Bronchial epithelial cell (primary cell): ENCODE results near the gene ITM2C. TPM values are rescaled to one million over a fixed set of nuclear protein-coding genes. Genes with fewer than 3 reads are reported as not detected.

ENCODE experiments used
- DNase-seq: peaks from one replicate; pipeline ENCODE4 v3.0.0-alpha.2; 2010; ENCODE audit warnings: low read depth
- FAIRE-seq: peaks from 2 replicates; lab custom pipeline; 2011; peaks lifted over from hg19 to GRCh38; lab: Jason Lieb, UNC
- H3K27me3 ChIP-seq: 2 replicates; pipeline ENCODE4 v1.5.1; 2011; ENCODE audit warnings: low read length; ENCODE audit not compliant: control insufficient read depth, insufficient read depth
- H3K36me3 ChIP-seq: 2 replicates; pipeline ENCODE4 v1.5.1; 2011; ENCODE audit warnings: low read length; ENCODE audit not compliant: control insufficient read depth, insufficient read depth
- H3K4me3 ChIP-seq: 2 replicates; pipeline ENCODE4 v1.5.1; 2011; ENCODE audit warnings: mild to moderate bottlenecking, low read depth, low read length, control low read depth
- CTCF ChIP-seq: IDR thresholded peaks from 2 replicates; pipeline ENCODE4 v1.5.1; 2011; ENCODE audit warnings: mild to moderate bottlenecking, moderate library complexity, low read length, control low read depth, inconsistent platforms; ENCODE audit not compliant: insufficient read depth, severe bottlenecking
- total RNA-seq: library from RNA; depleted of rRNA; stranded (reverse); fragments of >200 nt; gene quantifications from 2 replicates; pipeline ENCODE4 v1.2.1, GENCODE V29; 2014

ITM2C gene
- total RNA-seq, 1 donor from 2014 or later: 20.3 TPM

- no peak for TF ChIP-seq CTCF
- no peaks in the 10 kb centered on the region for H3K36me3 ChIP-seq
- no peak for FAIRE-seq
- H3K4me3 ChIP-seq: no peak overlapping the region
- H3K27me3 ChIP-seq: peaks cover 3% of the 10 kb centered on the region
- no peak for DNase-seq
Observed at GRCh38 chr2:230843132-230843531, 21.6 kb upstream of the ITM2C start.

- no peak overlapping the region for H3K4me3 ChIP-seq
- no peak for FAIRE-seq
- TF ChIP-seq CTCF: no peak
Observed at GRCh38 chr2:230846360-230846759, 18.4 kb upstream of the ITM2C start.

GRCh38 chr2:230847883-230848388 lies 16.8 kb upstream of the ITM2C start:
- H3K4me3 ChIP-seq: peak overlapping the region; percentile 8
- TF ChIP-seq CTCF: peak; percentile 92
- peaks cover 3% of the 10 kb centered on the region for H3K27me3 ChIP-seq
- DNase-seq (peak; percentile 60), FAIRE-seq (no peak)
- H3K36me3 ChIP-seq: no peaks in the 10 kb centered on the region

More at GRCh38 chr2:230846360-230846759, 18.4 kb upstream of the ITM2C start:
- Histone ChIP-seq H3K36me3 (no peaks in the 10 kb centered on the region), H3K27me3 (peaks cover 3% of the 10 kb centered on the region)
- no peak for DNase-seq

- FAIRE-seq (no peak), DNase-seq (no peak)
- Histone ChIP-seq H3K36me3 (no peaks in the 10 kb centered on the region), H3K27me3 (no peaks in the 10 kb centered on the region), H3K4me3 (no peak overlapping the region)
- TF ChIP-seq CTCF: peak; percentile 82
Observed at GRCh38 chr2:230849633-230850357, 14.9 kb upstream of the ITM2C start.

GRCh38 chr2:230850358-230850658 lies 14.4 kb upstream of the ITM2C start:
- H3K36me3 ChIP-seq: no peaks in the 10 kb centered on the region
- DNase-seq (no peak), FAIRE-seq (no peak)
- H3K4me3 ChIP-seq: no peak overlapping the region
- H3K27me3 ChIP-seq: no peaks in the 10 kb centered on the region
- TF ChIP-seq CTCF: no peak

- FAIRE-seq (no peak), DNase-seq (no peak)
- H3K27me3 ChIP-seq: no peaks in the 10 kb centered on the region
- no peak for TF ChIP-seq CTCF
- no peak overlapping the region for H3K4me3 ChIP-seq
- H3K36me3 ChIP-seq: no peaks in the 10 kb centered on the region
Observed at GRCh38 chr2:230852113-230852512, 12.6 kb upstream of the ITM2C start.
